ENCODE measurements around the gene MAGT1.
A peak's percentile ranks its signal among the peaks of the same experiment; 100 is the strongest.
"Not testable (repeated sequence)": the region's sequence is repeated elsewhere in the genome, so short reads cannot be mapped to it uniquely, and the experiment has no call there.

Gene MAGT1

GRCh38 chrX:77894921-77895886 lies at the start of gene MAGT1:
TSS of gene MAGT1 (minus strand) at chrX:77895435. CDS start at chrX:77895410, 25 bp downstream.
- peak within 1 kb of the TSS; percentile 81 for H3K4me3 ChIP-seq (ENCODE audit: control insufficient read depth, low read depth, low read length)
- TF ChIP-seq, protein P1, sequence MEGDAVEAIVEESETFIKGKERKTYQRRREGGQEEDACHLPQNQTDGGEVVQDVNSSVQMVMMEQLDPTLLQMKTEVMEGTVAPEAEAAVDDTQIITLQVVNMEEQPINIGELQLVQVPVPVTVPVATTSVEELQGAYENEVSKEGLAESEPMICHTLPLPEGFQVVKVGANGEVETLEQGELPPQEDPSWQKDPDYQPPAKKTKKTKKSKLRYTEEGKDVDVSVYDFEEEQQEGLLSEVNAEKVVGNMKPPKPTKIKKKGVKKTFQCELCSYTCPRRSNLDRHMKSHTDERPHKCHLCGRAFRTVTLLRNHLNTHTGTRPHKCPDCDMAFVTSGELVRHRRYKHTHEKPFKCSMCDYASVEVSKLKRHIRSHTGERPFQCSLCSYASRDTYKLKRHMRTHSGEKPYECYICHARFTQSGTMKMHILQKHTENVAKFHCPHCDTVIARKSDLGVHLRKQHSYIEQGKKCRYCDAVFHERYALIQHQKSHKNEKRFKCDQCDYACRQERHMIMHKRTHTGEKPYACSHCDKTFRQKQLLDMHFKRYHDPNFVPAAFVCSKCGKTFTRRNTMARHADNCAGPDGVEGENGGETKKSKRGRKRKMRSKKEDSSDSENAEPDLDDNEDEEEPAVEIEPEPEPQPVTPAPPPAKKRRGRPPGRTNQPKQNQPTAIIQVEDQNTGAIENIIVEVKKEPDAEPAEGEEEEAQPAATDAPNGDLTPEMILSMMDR (IDR thresholded peaks at IDR 0.05; ENCODE audit: control insufficient read depth, insufficient read depth, low read depth, low read length, missing control alignments), result no peak
- peak; percentile 89 for DNase-seq (ENCODE audit: low read depth)

GRCh38 chrX:77945031-77945430 lies 49.8 kb upstream of the MAGT1 start:
- not testable (repeated sequence) for DNase-seq (ENCODE audit: low read depth); H3K4me3 ChIP-seq (ENCODE audit: control insufficient read depth, low read depth, low read length)

- TF ChIP-seq, protein P1 (IDR thresholded peaks at IDR 0.05; ENCODE audit: control insufficient read depth, insufficient read depth, low read depth, low read length, missing control alignments), result no peak
- DNase-seq (ENCODE audit: low read depth), result no peak
- H3K4me3 ChIP-seq (ENCODE audit: control insufficient read depth, low read depth, low read length), result no peak overlapping the region
Observed at GRCh38 chrX:77938083-77938680, 42.9 kb upstream of the MAGT1 start.

GRCh38 chrX:77937291-77937690 lies 42.1 kb upstream of the MAGT1 start:
- H3K4me3 ChIP-seq (ENCODE audit: control insufficient read depth, low read depth, low read length), result no peak overlapping the region
- no peak for DNase-seq (ENCODE audit: low read depth)
- TF ChIP-seq, protein P1 (IDR thresholded peaks at IDR 0.05; ENCODE audit: control insufficient read depth, insufficient read depth, low read depth, low read length, missing control alignments), result no peak

DNA sequence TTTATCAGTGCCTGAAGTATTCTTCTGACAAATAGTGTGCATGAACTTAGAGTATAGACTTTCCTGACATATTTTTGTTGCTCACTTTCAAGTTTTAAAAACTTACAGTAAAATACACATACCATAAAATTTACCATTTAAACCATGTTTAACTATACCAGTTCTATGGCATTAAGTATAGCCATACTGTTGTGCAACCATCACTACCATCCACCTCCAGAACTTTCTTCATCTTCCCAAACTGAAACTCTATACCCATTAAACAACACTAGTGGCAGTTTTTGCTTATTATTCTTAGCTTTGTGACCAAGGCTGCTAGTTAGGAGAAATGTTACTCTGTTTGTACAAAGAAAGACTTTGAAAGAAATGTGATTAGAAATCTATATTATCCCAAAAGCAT lies 41.1 kb upstream of the MAGT1 start:
- no peak for DNase-seq (ENCODE audit: low read depth)
- TF ChIP-seq, protein P1 (IDR thresholded peaks at IDR 0.05; ENCODE audit: control insufficient read depth, insufficient read depth, low read depth, low read length, missing control alignments), result no peak
- no peak overlapping the region for H3K4me3 ChIP-seq (ENCODE audit: control insufficient read depth, low read depth, low read length)

- TF ChIP-seq, protein P1 (IDR thresholded peaks at IDR 0.05; ENCODE audit: control insufficient read depth, insufficient read depth, low read depth, low read length, missing control alignments), result no peak
- H3K4me3 ChIP-seq (ENCODE audit: control insufficient read depth, low read depth, low read length), result no peak overlapping the region
- no peak for DNase-seq (ENCODE audit: low read depth)
Observed at GRCh38 chrX:77935886-77936285, 40.7 kb upstream of the MAGT1 start.

- DNase-seq (ENCODE audit: low read depth), result no peak
- no peak overlapping the region for H3K4me3 ChIP-seq (ENCODE audit: control insufficient read depth, low read depth, low read length)
- TF ChIP-seq, protein P1 (IDR thresholded peaks at IDR 0.05; ENCODE audit: control insufficient read depth, insufficient read depth, low read depth, low read length, missing control alignments), result no peak
Observed at GRCh38 chrX:77930581-77930980, 35.3 kb upstream of the MAGT1 start.
